ENCODE measurements around the gene SPATA18. TPM values are rescaled to one million over a fixed set of nuclear protein-coding genes. Genes with fewer than 3 reads are reported as not detected.

Gene SPATA18
- 23.2 and 25.4 TPM in 2 replicates for total RNA-seq

DNA sequence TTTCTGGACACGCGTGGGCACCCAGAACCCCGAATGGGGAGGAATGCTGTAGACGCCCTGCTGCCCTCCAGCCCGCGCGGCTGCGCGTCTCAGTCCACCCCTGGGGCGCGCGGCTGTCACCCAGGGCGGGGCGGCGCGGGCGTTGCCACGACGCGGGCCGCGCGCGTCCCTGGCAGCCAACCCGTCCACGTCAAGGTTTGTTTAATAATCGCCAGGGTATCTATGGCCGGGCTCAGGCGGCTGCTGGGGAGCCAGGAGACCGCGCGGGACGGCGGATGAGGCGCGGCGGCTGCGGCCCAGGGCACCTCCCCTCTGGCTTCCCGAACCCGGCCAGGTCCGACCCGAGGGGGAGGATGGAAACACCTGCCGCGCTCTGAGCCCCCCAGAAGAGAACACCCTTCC is at the start of gene SPATA18:
Gene SPATA18, plus strand, starts transcription at position 92 of the 402 bp plus-strand sequence. CDS start 401 bp downstream, outside the sequence.

GRCh38 chr4:52019936-52020657 is 31.0 kb upstream of the SPATA18 start, which contains the start of gene LRRC66:
TSS of gene LRRC66 (minus strand) at chr4:52020363. CDS start at chr4:52017613, 2,750 bp downstream.

GRCh38 chr4:52038103-52038912 is 12.8 kb upstream of the SPATA18 start, which contains the start of gene SGCB:
TSS of gene SGCB (minus strand) at chr4:52038299. CDS start at chr4:52038259, 40 bp downstream.

Other genes with a start within 250 kb of the SPATA18 start
- gene DCUN1D4, start 208.2 kb upstream of the SPATA18 start, total RNA-seq, result 43.4 and 58.6 TPM in 2 replicates
- gene LRRC66, start 30.9 kb upstream of the SPATA18 start, total RNA-seq, result 0.89 and 1.5 TPM in 2 replicates
- 61.5 and 81.4 TPM in 2 replicates for gene SGCB, start 13.0 kb upstream of the SPATA18 start, total RNA-seq